ENCODE measurements around the gene CCNJL. TPM values are rescaled to one million over a fixed set of nuclear protein-coding genes. Genes with fewer than 3 reads are reported as not detected.

CCNJL gene
- total RNA-seq, 1 donor from 2014 or later, result 11.4 TPM

DNA sequence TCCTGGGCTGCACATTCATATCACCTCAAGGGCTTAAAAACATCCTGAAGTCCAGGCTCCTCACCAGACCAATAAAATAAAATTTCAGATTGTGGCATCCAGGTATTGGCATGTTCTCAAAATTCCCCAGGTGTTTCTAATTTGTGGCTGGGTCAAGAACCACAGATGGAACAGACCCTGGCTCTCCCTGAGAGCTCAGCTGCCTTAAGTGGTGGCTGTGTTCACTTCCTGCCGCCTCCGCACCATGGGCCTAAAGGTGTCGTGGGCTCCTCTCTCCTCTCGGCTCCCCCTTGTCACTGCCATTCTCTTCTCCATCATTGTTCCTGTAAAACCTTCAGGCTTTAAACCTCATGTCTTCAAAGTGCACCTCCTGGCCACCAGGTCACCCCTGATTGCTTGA lies 17.8 kb upstream of the CCNJL start:
- no peak for DNase-seq (ENCODE audit: low spot score)
- Mint-ChIP-seq H3K36me3 (ENCODE audit: low read depth) (no peaks in the 10 kb centered on the region), H3K27me3 (ENCODE audit: low read depth) (no peaks in the 10 kb centered on the region), H3K4me1 (ENCODE audit: low read depth) (no peaks in the 10 kb centered on the region), H3K9me3 (ENCODE audit: low read depth) (no peaks in the 10 kb centered on the region), H3K4me3 (ENCODE audit: unreplicated experiment) (no peak overlapping the region), H3K27ac (ENCODE audit: unreplicated experiment) (no peak overlapping the region)
- TF ChIP-seq CTCF (IDR thresholded peaks at IDR 0.05), result no peak

GRCh38 chr5:160327818-160328217 lies 15.5 kb upstream of the CCNJL start:
- H3K27ac Mint-ChIP-seq (ENCODE audit: unreplicated experiment), result no peak overlapping the region
- no peaks in the 10 kb centered on the region for H3K4me1 Mint-ChIP-seq (ENCODE audit: low read depth)
- TF ChIP-seq CTCF (IDR thresholded peaks at IDR 0.05), result no peak
- DNase-seq (ENCODE audit: low spot score), result no peak
- no peak overlapping the region for H3K4me3 Mint-ChIP-seq (ENCODE audit: unreplicated experiment)
- no peaks in the 10 kb centered on the region for H3K27me3 Mint-ChIP-seq (ENCODE audit: low read depth)
- H3K9me3 Mint-ChIP-seq (ENCODE audit: low read depth), result no peaks in the 10 kb centered on the region
- no peaks in the 10 kb centered on the region for H3K36me3 Mint-ChIP-seq (ENCODE audit: low read depth)

- no peaks in the 10 kb centered on the region for H3K9me3 Mint-ChIP-seq (ENCODE audit: low read depth)
- H3K4me1 Mint-ChIP-seq (ENCODE audit: low read depth), result no peaks in the 10 kb centered on the region
- no peaks in the 10 kb centered on the region for H3K27me3 Mint-ChIP-seq (ENCODE audit: low read depth)
- H3K4me3 Mint-ChIP-seq (ENCODE audit: unreplicated experiment), result no peak overlapping the region
- H3K27ac Mint-ChIP-seq (ENCODE audit: unreplicated experiment), result no peak overlapping the region
- DNase-seq (ENCODE audit: low spot score), result no peak
- no peaks in the 10 kb centered on the region for H3K36me3 Mint-ChIP-seq (ENCODE audit: low read depth)
- TF ChIP-seq CTCF (IDR thresholded peaks at IDR 0.05), result no peak
Measured at GRCh38 chr5:160326981-160327380, 14.6 kb upstream of the CCNJL start.

- Mint-ChIP-seq H3K4me3 (ENCODE audit: unreplicated experiment) (no peak overlapping the region), H3K9me3 (ENCODE audit: low read depth) (no peaks in the 10 kb centered on the region), H3K4me1 (ENCODE audit: low read depth) (no peaks in the 10 kb centered on the region), H3K27ac (ENCODE audit: unreplicated experiment) (no peak overlapping the region), H3K36me3 (ENCODE audit: low read depth) (no peaks in the 10 kb centered on the region), H3K27me3 (ENCODE audit: low read depth) (no peaks in the 10 kb centered on the region)
- DNase-seq (ENCODE audit: low spot score), result no peak
- no peak for TF ChIP-seq CTCF (IDR thresholded peaks at IDR 0.05)
Measured at GRCh38 chr5:160325716-160326115, 13.4 kb upstream of the CCNJL start.

GRCh38 chr5:160324886-160325285 lies 12.5 kb upstream of the CCNJL start:
- H3K4me3 Mint-ChIP-seq (ENCODE audit: unreplicated experiment), result no peak overlapping the region
- DNase-seq (ENCODE audit: low spot score), result no peak
- no peaks in the 10 kb centered on the region for H3K9me3 Mint-ChIP-seq (ENCODE audit: low read depth)
- peaks cover 5% of the 10 kb centered on the region for H3K27me3 Mint-ChIP-seq (ENCODE audit: low read depth)
- H3K4me1 Mint-ChIP-seq (ENCODE audit: low read depth), result no peaks in the 10 kb centered on the region
- H3K27ac Mint-ChIP-seq (ENCODE audit: unreplicated experiment), result no peak overlapping the region
- no peaks in the 10 kb centered on the region for H3K36me3 Mint-ChIP-seq (ENCODE audit: low read depth)
- no peak for TF ChIP-seq CTCF (IDR thresholded peaks at IDR 0.05)
